ENCODE data around the gene ZNF410. TPM values are rescaled to one million over a fixed set of nuclear protein-coding genes. Genes with fewer than 3 reads are reported as not detected.
"Not testable (repeated sequence)": the region's sequence is repeated elsewhere in the genome, so short reads cannot be mapped to it uniquely, and the experiment has no call there.

The ZNF410 gene
- total RNA-seq, 1 donor from 2014 or later: 50.8 TPM

DNA sequence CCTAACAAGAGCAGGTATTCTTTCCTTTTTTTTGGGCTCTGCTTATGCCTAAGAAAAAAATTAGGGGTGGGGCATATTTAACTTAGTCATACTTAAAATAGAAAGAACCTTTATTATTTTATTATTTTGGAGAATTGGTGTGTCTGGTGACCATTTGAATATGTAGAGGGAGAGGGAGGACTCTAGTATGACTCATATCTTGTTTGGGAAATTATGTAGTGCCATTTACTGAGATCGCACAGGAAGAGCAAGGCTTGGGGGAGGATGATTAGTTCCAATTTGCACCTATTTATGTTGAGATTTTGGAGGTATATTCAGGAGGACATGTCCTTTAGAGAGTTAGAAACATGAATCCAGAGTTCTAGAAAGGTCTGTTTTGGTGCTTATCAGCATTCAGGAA is 9.9 kb downstream of the ZNF410 start:
- Mint-ChIP-seq H3K4me3 (no peak overlapping the region), H3K27me3 (no peaks in the 10 kb centered on the region), H3K4me1 (ENCODE audit: unreplicated experiment) (no peaks in the 10 kb centered on the region), H3K9me3 (no peaks in the 10 kb centered on the region), H3K36me3 (peaks cover 27% of the 10 kb centered on the region), H3K27ac (no peak overlapping the region)
- TF ChIP-seq, protein P1, sequence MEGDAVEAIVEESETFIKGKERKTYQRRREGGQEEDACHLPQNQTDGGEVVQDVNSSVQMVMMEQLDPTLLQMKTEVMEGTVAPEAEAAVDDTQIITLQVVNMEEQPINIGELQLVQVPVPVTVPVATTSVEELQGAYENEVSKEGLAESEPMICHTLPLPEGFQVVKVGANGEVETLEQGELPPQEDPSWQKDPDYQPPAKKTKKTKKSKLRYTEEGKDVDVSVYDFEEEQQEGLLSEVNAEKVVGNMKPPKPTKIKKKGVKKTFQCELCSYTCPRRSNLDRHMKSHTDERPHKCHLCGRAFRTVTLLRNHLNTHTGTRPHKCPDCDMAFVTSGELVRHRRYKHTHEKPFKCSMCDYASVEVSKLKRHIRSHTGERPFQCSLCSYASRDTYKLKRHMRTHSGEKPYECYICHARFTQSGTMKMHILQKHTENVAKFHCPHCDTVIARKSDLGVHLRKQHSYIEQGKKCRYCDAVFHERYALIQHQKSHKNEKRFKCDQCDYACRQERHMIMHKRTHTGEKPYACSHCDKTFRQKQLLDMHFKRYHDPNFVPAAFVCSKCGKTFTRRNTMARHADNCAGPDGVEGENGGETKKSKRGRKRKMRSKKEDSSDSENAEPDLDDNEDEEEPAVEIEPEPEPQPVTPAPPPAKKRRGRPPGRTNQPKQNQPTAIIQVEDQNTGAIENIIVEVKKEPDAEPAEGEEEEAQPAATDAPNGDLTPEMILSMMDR (conservative IDR thresholded peaks at IDR 0.05): no peak
- DNase-seq (ENCODE audit: extremely low spot score, unreplicated experiment): no peak

DNA sequence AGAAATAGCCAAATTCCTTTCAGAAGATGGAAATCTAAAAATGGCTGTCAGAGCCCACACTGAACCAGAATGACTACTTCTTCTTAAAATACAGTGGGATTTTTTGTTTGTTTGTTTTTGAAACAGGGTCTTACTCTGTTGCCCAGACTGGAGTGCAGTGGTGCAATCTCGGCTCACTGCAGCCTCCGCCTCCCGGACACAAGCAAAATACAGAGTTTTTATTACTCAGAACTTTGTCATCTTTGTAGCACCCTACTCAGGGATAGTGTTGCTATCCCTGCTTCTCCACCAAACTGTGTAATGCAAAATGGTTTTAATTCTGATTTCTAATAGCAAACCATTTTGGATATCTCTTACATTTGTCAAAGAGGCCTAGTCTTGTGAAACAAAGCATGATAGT is 16.4 kb downstream of the ZNF410 start:
- H3K36me3 Mint-ChIP-seq: peaks cover 17% of the 10 kb centered on the region
- no peaks in the 10 kb centered on the region for H3K9me3 Mint-ChIP-seq
- no peak overlapping the region for H3K27ac Mint-ChIP-seq
- H3K4me1 Mint-ChIP-seq (ENCODE audit: unreplicated experiment): no peaks in the 10 kb centered on the region
- H3K27me3 Mint-ChIP-seq: no peaks in the 10 kb centered on the region
- TF ChIP-seq, protein P1 (conservative IDR thresholded peaks at IDR 0.05): no peak
- no peak overlapping the region for H3K4me3 Mint-ChIP-seq
- DNase-seq (ENCODE audit: extremely low spot score, unreplicated experiment): no peak

DNA sequence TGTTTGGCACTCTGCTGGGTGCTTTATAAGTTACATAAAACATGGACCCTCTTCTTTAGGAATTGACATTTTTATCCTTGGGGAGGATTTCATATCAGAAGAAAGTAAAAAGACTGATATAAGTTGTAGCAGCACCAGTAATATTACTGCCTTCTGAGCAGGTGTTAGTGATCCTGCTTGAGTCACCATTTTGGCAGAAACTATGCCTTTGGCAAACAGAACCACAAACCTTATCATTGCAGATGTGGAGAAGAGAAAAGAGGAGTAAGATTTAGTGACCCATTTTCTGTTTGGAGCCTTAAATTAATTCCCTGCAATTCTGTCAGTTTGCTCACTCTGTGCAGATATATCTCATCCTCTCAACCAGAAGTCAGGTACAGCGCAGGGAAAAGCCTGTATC is 23.0 kb downstream of the ZNF410 start:
- Mint-ChIP-seq H3K4me3 (no peak overlapping the region), H3K27ac (no peak overlapping the region), H3K27me3 (no peaks in the 10 kb centered on the region), H3K4me1 (ENCODE audit: unreplicated experiment) (no peaks in the 10 kb centered on the region), H3K36me3 (peaks cover 50% of the 10 kb centered on the region), H3K9me3 (no peaks in the 10 kb centered on the region)
- DNase-seq (ENCODE audit: extremely low spot score, unreplicated experiment): no peak
- TF ChIP-seq, protein P1 (conservative IDR thresholded peaks at IDR 0.05): no peak

DNA sequence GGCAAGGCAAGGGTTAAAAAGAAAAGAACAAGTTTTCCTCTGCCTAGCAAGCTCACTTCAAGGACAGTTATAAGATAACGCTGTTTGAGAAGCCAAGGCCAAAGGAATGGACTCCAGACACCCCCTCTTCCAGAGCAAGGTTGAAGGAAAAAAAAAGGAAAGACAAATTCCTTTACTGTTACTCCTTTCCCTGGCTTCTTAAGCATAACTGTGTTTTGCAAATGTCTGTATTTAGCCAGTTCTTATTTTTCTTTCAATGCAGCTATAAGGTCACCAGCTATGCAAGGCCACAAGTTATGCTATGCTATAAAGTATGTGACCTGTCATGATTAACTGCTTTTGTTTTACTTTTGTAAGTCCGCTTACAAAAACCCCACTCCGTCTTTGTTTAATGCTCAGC is 26.6 kb downstream of the ZNF410 start:
- no peaks in the 10 kb centered on the region for H3K27me3 Mint-ChIP-seq
- no peak overlapping the region for H3K27ac Mint-ChIP-seq
- TF ChIP-seq, protein P1 (conservative IDR thresholded peaks at IDR 0.05): no peak
- no peaks in the 10 kb centered on the region for H3K9me3 Mint-ChIP-seq
- peaks cover 48% of the 10 kb centered on the region for H3K36me3 Mint-ChIP-seq
- no peaks in the 10 kb centered on the region for H3K4me1 Mint-ChIP-seq (ENCODE audit: unreplicated experiment)
- H3K4me3 Mint-ChIP-seq: no peak overlapping the region
- no peak for DNase-seq (ENCODE audit: extremely low spot score, unreplicated experiment)

DNA sequence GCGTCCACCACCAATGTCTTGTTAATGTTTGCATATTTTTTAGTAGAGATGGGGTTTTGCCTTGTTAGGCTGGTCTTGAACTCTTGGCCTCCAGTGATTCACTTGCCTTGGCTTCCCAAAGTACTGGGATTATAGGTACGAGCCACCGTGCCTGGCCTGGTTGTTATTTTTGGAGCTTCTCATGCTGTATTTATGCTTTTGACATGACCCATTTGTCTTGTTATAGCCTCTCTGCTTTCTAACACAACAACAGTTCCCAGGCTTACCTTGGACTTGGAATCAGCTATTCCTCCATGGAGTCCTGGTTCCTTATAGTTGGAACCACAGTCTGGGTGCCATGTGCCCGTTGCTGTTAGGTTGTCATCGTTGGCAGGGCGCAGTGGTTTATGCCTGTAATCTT is 29.7 kb downstream of the ZNF410 start:
- Mint-ChIP-seq H3K4me1 (ENCODE audit: unreplicated experiment) (no peaks in the 10 kb centered on the region), H3K27me3 (no peaks in the 10 kb centered on the region), H3K27ac (no peak overlapping the region), H3K36me3 (peaks cover 34% of the 10 kb centered on the region), H3K9me3 (no peaks in the 10 kb centered on the region), H3K4me3 (no peak overlapping the region)
- TF ChIP-seq, protein P1 (conservative IDR thresholded peaks at IDR 0.05): no peak
- DNase-seq (ENCODE audit: extremely low spot score, unreplicated experiment): no peak

DNA sequence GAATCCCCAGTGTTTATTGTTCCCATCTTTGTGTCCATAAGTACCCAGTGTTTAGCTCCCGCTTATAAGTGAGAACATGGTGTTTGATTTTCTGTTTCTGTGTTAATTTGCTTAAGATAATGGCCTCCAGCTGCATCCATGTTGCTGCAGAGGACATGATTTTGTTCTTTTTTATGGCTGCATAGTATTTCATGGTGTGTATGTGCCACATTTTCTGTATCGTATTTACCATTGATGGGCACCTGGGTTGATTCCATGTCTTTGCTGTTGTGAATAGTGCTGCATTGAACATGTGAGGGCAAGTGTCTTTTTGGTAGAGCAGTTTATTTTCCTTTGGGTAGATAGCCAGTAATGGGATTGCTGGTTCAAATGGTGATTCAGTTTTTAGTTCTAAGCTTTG is 32.8 kb downstream of the ZNF410 start:
- peaks cover 21% of the 10 kb centered on the region for H3K36me3 Mint-ChIP-seq
- not testable (repeated sequence) for DNase-seq (ENCODE audit: extremely low spot score, unreplicated experiment); H3K4me1 Mint-ChIP-seq (ENCODE audit: unreplicated experiment); H3K27ac Mint-ChIP-seq; H3K27me3 Mint-ChIP-seq; H3K4me3 Mint-ChIP-seq; H3K9me3 Mint-ChIP-seq
